NCI-H2171 treated with DMSO at 0.1 percent for 48 hours (cell line): ENCODE data around the gene RAB31.

Source experiments
- DNase-seq: peaks from one replicate; lab custom pipeline; 2025; lab: John Stamatoyannopoulos, UW

Gene RAB31

DNA sequence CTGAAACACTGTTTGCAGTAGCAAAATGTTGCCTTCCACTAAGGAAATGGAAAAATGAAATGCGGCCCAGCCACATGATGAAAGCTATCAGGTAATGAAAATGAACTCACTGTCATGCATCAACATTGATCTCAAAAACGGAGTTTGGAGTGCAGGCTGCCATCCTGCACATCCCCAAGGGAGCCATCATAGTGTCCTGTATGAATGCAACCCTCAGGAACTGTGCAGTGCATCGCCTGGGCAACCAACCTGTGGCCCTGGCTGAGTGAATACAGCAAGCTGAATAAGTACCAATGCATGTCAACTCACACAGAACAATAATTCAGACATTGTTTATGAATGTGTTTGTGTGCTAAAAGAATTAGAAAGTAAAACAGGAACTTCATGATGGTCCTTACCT lies 154.6 kb downstream of the RAB31 start:
- DNase-seq, result peak; percentile 22

DNA sequence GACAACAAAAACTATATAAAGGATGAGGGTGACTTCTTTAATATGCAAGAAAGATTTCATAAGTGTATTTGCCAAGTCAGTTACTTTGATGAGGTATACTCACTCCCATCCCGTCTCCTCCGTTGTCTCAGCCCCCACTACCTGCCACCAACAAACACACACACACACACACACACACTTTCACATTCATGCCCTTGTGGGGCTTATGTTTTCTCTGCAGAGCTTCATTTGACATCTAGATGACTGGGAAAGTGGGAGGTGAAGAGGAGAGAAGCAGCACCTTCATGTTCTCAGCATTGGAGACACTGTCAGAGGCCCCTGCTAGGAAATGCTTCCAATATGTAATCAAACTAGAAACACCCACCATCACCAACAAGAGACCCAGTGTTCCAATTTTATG lies 155.2 kb downstream of the RAB31 start:
- no peak for DNase-seq

DNA sequence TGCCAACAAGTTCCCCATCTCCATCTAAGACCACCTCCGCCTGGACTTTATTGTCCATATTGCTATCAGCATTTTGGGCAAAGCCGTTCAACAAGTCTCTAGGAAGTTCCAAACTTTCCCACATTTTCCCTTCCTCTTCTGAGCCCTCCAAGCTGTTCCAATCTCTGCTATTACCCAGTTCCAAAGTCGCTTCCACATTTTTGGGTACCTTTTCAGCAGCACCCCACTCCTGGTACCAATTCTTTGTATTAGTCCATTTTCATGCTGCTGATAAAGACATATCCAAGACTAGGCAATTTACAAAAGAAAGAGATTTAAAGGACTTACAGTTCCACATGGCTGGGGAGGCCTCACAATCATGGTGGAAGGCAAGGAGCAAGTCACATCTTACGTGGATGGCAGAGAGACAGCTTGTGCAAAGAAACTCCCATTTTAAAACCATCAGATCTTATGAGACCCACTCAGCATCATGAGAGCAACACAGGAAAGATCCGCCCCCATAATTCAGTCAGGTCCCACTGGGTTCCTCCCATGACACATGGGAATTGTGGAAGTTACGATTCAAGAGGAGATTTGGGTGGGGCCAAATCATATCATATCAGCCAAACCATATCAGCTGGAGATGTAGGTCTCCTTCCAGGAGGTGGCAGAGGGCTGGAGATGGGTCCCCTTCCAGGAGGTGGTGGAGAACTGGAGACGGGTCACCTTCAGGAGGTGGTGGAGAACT lies 157.8 kb downstream of the RAB31 start:
- DNase-seq, result no peak

DNA sequence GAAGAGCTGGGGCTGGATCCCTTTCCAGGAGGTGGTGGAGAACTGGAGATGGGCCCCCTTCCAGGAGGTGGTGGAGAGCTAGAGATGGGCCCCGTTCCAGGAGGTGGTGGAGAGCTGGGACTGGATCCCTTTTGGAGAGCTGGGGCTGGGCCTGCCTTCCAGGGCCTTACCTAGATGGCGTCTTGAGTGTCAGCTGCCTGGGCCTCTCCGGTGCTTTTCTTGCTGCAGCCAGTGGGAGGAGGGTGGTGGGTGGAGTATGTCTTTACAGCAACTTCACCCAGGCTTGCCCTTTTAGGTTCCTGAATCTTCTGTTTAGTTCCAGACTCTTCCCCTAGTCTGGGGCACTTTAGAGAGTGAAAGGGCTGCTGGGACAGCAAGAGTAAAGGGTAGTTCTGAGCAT lies 158.5 kb downstream of the RAB31 start:
- no peak for DNase-seq

DNA sequence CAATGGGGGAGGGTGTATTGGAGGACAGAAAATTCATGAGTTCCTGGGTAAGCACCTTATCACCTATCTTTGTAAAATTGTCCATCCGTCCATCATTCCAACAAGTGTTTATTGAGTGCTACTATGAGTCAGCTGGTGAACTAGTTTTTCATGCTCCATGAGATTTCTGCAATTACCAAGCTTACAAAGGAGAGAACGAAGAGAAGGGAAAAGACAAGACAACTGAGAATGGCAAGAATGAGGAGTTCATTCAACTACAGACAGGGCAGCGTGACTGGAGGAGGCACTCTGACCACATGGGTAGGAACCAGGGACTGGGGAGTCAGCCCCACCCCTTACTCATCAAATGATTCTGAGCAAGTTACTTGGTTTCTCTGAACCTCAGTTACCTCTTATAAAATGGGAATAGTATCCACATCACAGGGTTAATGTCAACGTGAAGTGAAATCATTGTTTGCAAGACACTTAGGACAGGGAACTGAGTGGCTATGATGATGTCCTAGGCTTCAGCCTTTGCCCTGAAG lies 159.0 kb downstream of the RAB31 start:
- DNase-seq, result no peak

DNA sequence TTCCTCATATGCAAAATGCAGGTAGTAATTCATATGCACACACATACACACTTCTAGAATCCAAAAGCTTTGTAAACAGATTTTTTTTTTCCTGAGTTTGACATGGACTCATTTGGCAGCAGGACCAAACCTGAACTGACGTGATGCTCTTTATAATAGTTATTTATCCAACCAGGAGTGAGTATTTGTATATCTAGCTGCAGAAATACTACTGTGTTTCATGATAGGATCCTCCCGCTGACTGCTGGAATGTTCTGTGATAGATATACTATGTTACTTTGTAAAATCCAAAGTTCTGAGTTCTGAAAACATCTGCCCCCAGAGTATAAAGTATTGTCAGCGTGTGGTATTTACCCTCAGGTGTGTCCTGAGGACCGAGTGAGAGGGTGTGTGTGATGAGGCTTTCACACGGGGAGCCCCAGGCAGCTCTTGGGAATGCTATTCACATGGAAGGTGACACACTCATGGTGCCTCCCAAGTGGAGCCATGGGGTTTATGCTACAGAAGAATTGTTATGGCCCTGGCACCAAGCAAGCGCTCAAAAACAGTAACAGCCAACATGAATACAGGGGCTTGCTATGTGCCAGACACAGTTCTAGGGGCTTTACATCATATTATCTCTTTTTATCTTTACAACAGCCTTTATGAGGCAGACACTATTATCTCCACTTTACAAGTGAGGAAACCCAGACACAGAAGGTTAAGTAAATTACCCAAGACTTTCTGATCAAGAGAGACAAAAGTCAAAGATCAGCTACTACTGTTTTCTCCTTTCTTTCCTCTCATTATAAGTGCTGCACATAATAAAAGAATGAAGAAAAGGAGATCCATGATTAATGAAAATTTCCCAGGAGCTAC lies 161.0 kb downstream of the RAB31 start:
- no peak for DNase-seq

DNA sequence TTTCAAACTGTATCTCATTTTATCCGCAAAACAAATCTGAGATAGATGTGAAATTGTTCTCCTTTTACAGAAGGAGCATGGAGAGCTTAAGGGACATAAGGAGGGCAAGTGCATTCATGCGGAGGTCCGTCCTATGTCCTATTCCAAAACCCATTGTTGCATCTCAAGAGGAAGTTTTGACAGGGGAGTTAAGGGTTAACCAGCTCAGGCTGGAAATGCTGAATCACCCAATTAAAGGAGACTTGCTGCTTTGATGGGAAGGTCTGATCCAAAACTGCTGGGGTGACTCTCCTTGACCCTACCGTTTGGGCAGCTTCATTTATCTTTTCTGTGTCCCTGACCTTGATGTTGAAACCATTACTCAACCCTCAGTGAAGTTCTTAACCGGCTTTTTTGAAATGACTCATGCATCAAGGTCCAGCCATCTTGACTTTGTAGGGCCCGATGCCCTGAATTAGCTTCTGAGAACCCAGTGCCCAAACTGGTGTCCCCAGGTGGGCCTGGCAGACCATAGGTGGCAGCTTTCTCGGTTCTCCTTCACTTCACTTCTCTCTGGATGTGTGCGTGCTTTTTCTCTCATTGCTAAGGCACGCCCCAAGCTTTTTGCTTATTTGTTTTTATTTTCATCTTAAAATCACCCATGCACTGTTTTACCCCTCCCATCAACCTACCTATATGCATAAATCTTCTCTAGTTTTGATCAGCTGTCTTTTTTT lies 161.8 kb downstream of the RAB31 start:
- no peak for DNase-seq

DNA sequence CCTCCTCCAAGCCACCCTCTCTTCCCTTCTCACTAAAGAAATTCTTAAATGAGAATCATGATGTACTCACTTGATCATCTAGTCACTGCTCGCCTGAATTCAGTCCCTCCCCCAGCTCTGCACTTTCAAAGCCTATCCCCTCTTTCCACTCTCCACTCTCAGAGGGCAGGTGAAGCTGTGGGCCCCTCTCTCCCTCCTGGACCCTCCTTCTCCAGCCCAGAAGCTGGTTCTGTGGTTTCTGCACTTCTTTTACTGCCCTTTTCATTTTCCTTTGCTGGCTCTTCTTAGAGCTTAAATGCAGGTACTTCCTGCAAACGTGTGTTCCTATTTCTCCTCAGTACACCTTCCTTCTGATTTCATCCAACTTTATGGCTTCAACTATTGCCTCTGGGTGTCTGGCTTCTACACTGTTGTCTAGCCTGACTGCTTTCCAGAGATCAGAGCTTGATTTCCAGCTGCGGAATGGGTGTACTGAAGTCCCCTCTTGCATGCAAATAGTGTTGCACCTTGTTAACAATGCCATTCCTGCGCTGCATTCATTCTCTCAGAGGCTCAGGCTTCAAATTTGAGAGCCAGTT lies 162.4 kb downstream of the RAB31 start:
- no peak for DNase-seq

DNA sequence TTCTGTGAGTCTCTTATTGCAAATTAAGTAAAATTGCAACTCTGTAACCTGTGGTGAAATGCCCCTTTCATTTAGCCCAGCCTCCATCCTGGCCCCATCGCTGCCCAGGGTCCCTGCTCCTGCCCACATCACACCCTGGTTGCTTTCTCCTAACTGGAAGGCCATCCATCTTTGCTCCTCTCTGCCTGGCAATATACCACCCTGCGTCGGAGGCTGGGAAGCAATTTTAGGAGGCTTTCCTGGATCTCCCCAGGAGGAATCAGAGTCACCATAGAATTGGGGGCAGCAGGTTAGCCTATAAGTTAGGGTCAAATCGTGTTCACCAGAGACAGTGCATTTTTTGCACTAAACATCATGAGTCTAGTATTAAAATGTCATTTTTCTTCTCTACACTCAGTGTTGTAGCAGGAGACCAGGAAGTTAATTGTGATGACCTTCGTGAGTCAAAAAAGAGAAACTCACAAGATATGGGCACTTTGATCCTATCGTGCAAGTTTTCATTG lies 163.2 kb downstream of the RAB31 start:
- no peak for DNase-seq

DNA sequence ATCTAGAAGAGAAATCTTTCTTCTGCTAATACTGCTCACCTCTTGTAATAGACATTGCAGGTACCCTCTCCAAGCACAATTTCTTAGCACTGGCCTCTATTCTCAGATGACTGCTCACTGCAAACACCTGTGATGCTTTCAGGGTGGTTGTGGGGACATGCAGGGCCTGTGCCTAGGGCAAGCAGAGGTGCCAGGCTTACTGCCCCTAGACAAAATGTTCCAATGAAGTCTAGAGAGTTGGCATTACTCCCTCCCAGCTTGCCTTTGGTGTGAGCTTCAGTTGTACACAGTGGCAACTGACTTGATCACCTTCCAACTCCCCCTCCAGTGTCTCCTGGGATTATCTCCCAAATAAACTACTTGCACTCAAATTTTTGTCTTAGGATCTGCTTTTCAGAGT lies 164.7 kb downstream of the RAB31 start:
- no peak for DNase-seq

DNA sequence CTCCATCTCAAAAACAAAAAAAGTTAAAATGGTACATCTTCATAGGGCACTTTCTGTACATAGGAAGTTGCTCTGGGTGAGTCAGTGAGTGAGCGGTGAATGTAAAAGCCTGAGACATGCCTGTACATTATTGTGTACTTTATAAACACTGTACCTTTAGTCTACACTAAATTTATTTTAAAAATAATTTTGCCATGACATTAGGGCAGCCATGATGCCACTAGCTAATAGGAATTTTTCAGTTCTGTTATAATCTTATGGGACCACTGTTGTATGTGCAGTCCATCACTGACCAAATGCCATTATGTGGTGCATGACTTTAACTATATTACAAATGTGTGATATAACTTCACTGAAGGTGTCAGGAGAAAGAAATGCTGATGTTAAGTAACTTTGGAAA lies 166.6 kb downstream of the RAB31 start:
- no peak for DNase-seq

DNA sequence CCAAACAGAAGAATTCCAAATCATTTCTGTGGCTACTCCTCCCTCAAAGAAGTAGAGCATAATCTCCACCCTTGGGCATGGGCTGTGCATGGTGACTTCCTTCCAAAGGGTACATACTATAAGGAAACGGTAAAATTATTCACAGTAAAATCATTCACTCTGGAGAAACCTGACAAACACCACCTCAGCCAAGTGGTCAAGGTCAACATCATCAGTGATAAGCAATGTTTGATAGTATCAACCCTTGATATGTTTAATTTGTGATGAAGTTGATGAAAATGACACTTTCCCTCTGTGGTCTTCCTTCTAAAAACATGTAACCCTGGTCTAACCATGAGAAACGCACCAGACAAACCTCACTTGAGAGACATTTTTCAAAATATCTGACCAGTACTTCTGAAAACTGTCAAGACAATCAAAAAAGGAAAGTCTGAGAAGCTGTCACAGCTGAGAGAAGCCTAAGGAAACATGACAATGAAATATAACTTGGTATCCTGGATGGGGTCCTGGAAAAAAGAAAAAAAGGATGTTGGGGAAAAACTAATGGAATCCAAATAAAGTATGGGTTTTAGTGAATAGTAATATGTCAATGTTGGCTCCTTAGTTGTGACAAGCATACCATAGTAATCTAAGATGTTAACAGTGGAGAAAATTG lies 168.2 kb downstream of the RAB31 start:
- no peak for DNase-seq

DNA sequence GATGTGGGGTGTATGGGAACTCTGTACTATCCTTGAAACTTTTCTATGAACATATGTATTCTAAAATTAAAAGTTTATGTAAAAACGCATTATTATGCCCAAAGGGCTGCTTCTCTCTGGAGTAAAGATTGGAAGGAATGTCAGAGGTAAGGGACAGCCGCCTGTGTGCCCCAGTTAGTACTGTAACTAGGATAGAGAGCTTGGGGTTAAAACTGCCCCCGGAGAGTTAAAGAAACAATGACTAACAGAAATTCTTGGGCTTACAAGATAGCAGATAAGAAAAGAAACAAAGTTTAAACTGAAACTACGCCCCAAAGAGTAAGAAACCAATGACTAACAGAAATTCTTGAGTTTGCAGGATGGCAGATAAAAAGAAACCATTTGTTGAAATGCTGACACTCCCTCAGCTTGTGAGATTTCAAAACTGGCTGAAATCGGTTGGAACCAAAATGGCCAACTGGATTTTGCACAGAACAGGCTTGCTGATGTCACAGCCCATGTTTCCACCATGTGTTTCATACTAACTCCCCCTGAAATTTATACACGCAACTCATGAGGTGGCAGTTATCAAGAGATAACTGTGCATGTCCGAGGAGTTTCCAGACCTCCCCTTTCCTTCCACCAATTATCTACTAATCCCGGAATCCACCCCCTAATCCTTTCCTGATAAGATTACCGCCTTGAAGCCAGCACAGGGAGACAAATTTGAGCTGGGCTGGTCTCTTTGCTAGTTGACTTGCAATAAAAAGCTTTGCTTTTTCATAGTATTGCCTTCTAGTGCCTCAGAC lies 169.0 kb downstream of the RAB31 start:
- no peak for DNase-seq

DNA sequence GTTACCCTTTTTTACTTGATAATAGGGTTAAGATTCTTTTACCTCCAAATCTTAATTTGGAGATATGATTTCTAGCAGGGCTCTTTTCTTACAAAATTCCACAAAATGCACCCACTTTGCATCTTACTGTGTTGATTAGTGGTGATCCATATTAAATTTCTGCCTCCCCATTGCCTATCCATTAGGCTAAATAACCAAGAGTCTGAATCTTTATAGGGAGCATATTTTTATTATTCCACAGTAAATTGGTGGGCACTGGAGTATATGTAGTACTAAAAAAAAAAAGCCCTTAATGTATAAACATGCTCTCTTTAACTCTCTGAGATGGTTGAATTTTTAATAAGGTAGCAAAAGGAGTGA lies 169.5 kb downstream of the RAB31 start:
- no peak for DNase-seq

DNA sequence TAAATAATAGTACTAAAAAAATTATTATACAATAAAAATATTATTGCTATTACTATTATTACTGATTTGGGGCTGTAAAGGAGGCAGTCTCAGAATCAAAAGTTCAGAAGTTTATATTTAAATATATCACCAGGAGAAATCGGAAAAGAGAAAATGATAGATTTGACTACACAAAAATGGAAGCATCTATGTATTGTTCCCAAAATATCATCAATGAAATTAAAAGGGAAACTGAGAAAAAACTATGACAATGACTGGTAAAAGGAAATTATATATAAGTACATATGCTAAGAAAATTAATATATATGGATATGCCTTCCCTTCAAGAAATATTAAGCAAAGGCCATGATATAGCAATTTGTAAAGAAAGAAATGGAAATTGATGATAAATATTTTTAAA lies 170.0 kb downstream of the RAB31 start:
- no peak for DNase-seq

DNA sequence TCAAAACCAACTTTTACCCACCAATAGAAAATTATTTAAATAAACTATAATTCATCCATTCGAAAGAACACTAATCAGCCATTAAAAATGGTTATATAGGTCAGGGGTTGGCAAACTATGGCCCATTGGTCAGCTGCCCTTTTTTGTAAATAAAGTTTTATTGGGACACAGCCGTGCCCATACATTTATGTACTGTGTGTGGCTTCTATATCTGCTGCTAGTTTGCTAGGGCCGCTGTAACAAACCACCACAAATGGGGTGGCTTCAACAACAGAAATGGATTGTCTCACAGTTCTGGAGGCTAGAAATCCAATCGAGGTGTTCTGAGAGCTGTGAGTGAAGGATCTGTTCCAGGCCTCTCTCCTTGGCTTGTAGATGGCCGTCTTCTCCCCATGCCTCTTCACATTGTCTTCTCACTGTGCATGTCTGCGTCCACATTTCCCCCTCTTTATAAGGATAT lies 170.7 kb downstream of the RAB31 start:
- no peak for DNase-seq

DNA sequence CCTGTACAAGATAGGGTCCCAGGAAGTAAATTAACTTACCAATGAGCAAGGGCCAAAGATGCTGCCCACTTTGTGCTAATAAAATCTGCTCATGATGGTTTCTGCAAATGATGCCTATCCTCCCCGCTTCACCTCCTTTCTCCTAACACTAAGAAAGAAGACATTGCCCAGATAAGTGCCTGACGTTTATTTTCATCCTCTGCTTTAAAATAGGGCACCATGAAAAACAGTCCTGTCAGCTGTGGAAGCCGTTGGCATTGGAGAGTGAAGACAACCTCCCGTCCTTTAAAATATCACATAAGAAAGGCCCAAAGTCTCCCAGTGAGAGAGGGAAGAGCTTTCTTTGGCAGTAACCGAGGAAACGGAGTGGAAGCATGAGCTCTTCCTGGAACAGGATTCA lies 176.0 kb downstream of the RAB31 start:
- DNase-seq, result no peak

DNA sequence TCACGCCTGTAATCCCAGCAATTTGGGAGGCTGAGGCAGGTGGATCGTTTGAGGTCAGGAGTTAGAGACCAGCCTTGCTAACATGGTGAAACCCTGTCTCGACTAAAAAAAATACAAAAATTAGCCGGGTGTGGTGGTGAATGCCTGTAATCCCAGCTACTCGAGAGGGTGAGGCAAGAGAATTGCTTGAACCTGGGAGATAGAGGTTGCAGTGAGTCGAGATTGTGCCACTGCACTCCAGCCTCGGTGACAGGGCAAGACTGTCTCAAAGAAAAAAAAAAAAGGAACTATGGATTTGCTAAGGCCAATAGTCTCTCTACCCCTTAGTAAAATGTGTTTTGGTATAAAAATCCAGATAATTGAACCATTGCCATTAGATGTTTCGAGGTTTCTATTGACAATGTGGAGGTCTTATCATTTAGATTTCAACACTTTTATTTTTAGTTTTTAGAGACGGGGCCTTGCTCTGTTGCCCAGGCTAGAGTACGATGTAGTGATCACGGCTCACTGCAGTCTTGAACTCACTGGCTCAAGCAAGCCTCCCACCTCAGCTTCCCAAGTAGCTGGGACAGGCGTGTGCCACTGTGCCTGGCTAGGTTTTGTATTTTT lies 176.5 kb downstream of the RAB31 start:
- no peak for DNase-seq

DNA sequence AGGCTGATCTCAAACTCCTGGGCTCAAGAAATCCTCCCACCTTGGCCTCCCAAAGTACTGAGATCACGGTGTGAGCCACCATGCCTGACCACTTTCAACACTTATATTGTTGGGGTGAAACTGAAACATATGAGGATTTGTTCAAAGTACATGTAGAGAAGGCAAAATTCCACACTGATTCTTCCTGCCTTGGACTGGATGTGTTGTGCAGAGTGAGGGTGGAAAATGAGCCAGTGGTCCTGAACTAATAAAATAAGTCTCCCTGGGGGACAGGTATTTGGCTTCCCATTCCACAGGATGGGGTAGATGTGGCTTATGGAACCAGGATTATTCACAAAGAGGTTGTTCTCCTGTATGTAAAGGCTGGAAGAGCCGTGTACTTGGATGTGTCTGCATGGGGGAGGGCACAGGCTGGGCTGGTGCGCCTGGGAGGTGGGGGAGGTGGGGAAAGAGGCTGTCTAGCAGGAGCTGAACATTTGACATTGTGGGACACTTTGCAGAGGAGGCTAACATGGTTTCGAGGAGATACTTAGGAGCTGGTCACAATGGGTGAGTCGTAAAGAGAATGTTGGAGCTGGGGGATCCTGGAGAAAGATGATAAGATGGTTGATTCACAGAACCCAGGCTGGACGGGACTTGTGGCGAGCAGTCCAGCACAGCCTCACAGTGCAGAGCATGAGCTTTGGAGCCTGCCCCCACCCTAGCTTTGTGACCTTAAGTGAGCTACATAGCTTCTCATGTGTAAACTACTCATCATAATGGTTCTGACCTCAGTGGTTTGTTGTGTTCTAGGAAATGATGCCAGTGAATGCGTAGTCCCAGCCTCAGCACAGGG lies 177.3 kb downstream of the RAB31 start, which contains the start of gene TXNDC2:
Gene TXNDC2, plus strand, starts transcription at position 804 of the 835 bp plus-strand sequence. CDS start 708 bp downstream, outside the sequence.
- no peak for DNase-seq
